ENCODE results near the gene PRDM7. TPM values are rescaled to one million over a fixed set of nuclear protein-coding genes. Genes with fewer than 3 reads are reported as not detected.

Gene PRDM7
- total RNA-seq, 1 experiment from 2014 or later = not detected

DNA sequence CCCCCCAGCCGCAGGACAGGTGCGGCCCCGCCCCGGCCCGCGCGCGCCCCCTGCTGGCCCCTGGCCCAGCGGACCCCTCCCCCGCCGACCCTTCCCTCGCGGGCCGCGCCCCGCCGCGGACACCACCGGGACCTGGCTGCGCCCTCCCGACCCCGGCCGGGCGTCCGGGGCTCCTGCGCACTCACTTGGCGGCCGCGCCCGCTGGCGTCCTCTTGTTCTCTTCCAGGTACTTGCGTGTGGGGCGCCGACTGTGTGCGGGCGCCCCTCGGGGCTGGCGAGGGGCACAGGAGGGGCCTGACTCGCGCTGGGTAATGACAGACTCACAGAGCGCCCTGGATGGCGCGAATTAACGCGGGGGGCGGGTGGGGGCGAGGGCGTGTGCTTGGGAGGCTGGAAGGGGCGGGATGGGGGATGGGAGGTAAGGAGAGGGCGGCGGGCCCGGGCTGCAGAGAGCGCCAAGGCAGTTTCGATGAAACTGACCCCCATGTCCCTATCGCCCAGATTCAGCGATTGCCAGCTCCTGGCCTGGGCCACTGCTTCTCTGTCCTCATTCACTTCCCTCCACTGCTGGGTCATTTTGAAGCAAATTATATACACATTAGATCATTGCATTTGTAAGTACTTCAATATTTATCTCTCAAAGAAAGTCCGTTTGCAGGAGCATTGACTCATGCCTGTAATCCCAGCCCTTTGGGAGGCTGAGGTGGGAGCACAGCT is 57.4 kb downstream of the PRDM7 start:
- Histone ChIP-seq H4K91ac (ENCODE audit: insufficient read length, low read depth, low read length) (no peak overlapping the region), H3K4me2 (ENCODE audit: insufficient read depth, insufficient read length, low read length) (peak overlapping the region; percentile 59), H4K20me1 (ENCODE audit: control insufficient read depth, insufficient read depth, insufficient read length) (no peaks in the 10 kb centered on the region), H2AFZ (ENCODE audit: low read length) (no peak overlapping the region), H3K18ac (ENCODE audit: insufficient read length, low read depth, low read length) (peak overlapping the region; percentile 59), H2BK20ac (ENCODE audit: low read depth, low read length, poor library complexity, severe bottlenecking) (no peak overlapping the region), H3K9ac (ENCODE audit: extremely low read depth, insufficient read length, low read length) (peak overlapping the region; percentile 42), H3K56ac (ENCODE audit: insufficient read length, low read depth, low read length) (no peak overlapping the region), H3K79me2 (ENCODE audit: insufficient read depth, low read length) (no peaks in the 10 kb centered on the region), H4K8ac (replicated peaks; ENCODE audit: insufficient read length, low read depth, low read length) (no peak overlapping the region), H3K27ac (ENCODE audit: insufficient read length, low read depth, low read length) (peak overlapping the region; percentile 15), H3K9me3 (ENCODE audit: control insufficient read depth, low read depth, low read length) (no peaks in the 10 kb centered on the region), H2BK5ac (ENCODE audit: insufficient read length, low read length) (no peak overlapping the region), H2AK5ac (ENCODE audit: insufficient read length, low read length) (no peak overlapping the region), H3K79me1 (ENCODE audit: insufficient read depth, low read depth, low read length, poor library complexity, severe bottlenecking) (no peaks in the 10 kb centered on the region), H3T11ph (ENCODE audit: low read length) (no peak overlapping the region), H3K4me1 (ENCODE audit: insufficient read depth, low read length) (0 out of 2 replicates have a peak, but pooled peaks cover 4% of the 10 kb centered on the region), H3K23ac (ENCODE audit: insufficient read length, low read depth, low read length) (no peak overlapping the region), H3K14ac (ENCODE audit: insufficient read depth, low read length) (peak overlapping the region; percentile 52; the same call in 1 of the 2 replicates), H4K5ac (ENCODE audit: insufficient read length, low read depth, low read length) (no peak overlapping the region), H2BK12ac (ENCODE audit: insufficient read length, low read depth, low read length) (peak overlapping the region; percentile 4), H3K27me3 (ENCODE audit: insufficient read depth, low read length) (no peaks in the 10 kb centered on the region), H3K23me2 (ENCODE audit: insufficient read length, low read depth, low read length, poor library complexity, severe bottlenecking) (peaks cover 4% of the 10 kb centered on the region), H2BK120ac (ENCODE audit: low read depth, low read length, poor library complexity, severe bottlenecking) (peak overlapping the region; percentile 92), H2BK15ac (ENCODE audit: low read depth, low read length) (no peak overlapping the region), H3K4ac (ENCODE audit: low read depth, low read length) (no peak overlapping the region; the same call in 1 of the 2 replicates)
- WGBS (ENCODE audit: extremely low coverage, insufficient read length, low lambda C conversion rate) = no CpG with 5 or more reads among the region's 57 CpGs
- H3K36me3 Mint-ChIP-seq (ENCODE audit: insufficient read depth in 1 of 3, low read depth in 3 of 3) = peaks cover 0 to 23% (median 6%) of the 10 kb centered on the region in 3 experiments; a peak in 5 of 7 replicates
- no peaks in the 10 kb centered on the region; a peak in 1 of 5 replicates for H3K9me3 Mint-ChIP-seq
- peak; percentile 70 for DNase-seq
- peak overlapping the region; percentile 78 to 85 for H3K4me3 Mint-ChIP-seq
- peak overlapping the region; percentile 42 to 99 (median 98); a peak in 6 of 7 replicates for H3K27ac Mint-ChIP-seq
- TF ChIP-seq, protein P1, sequence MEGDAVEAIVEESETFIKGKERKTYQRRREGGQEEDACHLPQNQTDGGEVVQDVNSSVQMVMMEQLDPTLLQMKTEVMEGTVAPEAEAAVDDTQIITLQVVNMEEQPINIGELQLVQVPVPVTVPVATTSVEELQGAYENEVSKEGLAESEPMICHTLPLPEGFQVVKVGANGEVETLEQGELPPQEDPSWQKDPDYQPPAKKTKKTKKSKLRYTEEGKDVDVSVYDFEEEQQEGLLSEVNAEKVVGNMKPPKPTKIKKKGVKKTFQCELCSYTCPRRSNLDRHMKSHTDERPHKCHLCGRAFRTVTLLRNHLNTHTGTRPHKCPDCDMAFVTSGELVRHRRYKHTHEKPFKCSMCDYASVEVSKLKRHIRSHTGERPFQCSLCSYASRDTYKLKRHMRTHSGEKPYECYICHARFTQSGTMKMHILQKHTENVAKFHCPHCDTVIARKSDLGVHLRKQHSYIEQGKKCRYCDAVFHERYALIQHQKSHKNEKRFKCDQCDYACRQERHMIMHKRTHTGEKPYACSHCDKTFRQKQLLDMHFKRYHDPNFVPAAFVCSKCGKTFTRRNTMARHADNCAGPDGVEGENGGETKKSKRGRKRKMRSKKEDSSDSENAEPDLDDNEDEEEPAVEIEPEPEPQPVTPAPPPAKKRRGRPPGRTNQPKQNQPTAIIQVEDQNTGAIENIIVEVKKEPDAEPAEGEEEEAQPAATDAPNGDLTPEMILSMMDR (conservative IDR thresholded peaks at IDR 0.05) = peak; percentile 42; the same call in 1 of the 3 replicates
- H3K4me1 Mint-ChIP-seq = peaks cover 27 to 30% of the 10 kb centered on the region in 2 experiments
- no peaks in the 10 kb centered on the region for H3K27me3 Mint-ChIP-seq (ENCODE audit: low read depth)

All from H9 (cell line).